ENCODE data around the gene RAD23A. TPM values are rescaled to one million over a fixed set of nuclear protein-coding genes. Genes with fewer than 3 reads are reported as not detected.

RAD23A gene
- total and polyA plus RNA-seq, 9 of the 15 experiments (the other 6 are each of a cell fraction or from before 2014, with no cell fraction given) = 9.5 to 181 (median 101) TPM

- no peak for TF ChIP-seq SFPQ (IDR thresholded peaks at IDR 0.05; ENCODE audit: low read depth, low read length)
- no peak for TF ChIP-seq PTTG1 (tag; IDR thresholded peaks at IDR 0.05; ENCODE audit: low read depth)
- peak; percentile 70 for TF ChIP-seq ELF1 (tag; IDR thresholded peaks at IDR 0.05)
- peak in 1 of 2 experiments; percentile 29; a peak in 1 of 4 replicates for TF ChIP-seq MLX (CRISPR knock-in tag; conservative IDR thresholded peaks at IDR 0.05)
- TF ChIP-seq SMAD2 (IDR thresholded peaks at IDR 0.05; ENCODE audit: low read depth, low read length) = no peak
- no peak for TF ChIP-seq ARID3B (CRISPR knock-in tag; IDR thresholded peaks at IDR 0.05; ENCODE audit: borderline replicate concordance)
- 0 out of 2 replicates have a peak, but pooled peaks have one; percentile 45 for TF ChIP-seq PML (IDR thresholded peaks at IDR 0.05; ENCODE audit: low read length)
- peak; percentile 72; the same call in 1 of the 2 replicates for TF ChIP-seq ZBTB1 (CRISPR knock-in tag; IDR thresholded peaks at IDR 0.05; ENCODE audit: borderline replicate concordance, low read depth)
- 0 out of 2 replicates have a peak, but pooled peaks have one; percentile 39 for TF ChIP-seq ZC3H11A (IDR thresholded peaks at IDR 0.05; ENCODE audit: low read depth, low read length)
- TF ChIP-seq ZNF121 (CRISPR knock-in tag; conservative IDR thresholded peaks at IDR 0.05) = no peak
- no peak for TF ChIP-seq DDX20 (tag; IDR thresholded peaks at IDR 0.05; ENCODE audit: low read depth)
- no peak for TF ChIP-seq ZNF586 (CRISPR knock-in tag; conservative IDR thresholded peaks at IDR 0.05)
- peak; percentile 98; the same call in 1 of the 2 replicates for TF ChIP-seq PHF8 (IDR thresholded peaks at IDR 0.05; ENCODE audit: borderline replicate concordance, low read length)
- TF ChIP-seq ZNF174 (CRISPR knock-in tag; IDR thresholded peaks at IDR 0.05) = no peak
- no peak for TF ChIP-seq TSC22D4 (tag; IDR thresholded peaks at IDR 0.05)
- TF ChIP-seq CCAR2 (IDR thresholded peaks at IDR 0.05; ENCODE audit: low read depth, low read length) = no peak
- TF ChIP-seq MAX (CRISPR knock-in tag; IDR thresholded peaks at IDR 0.05) = peak; percentile 83
- TF ChIP-seq TCF15 (CRISPR knock-in tag; IDR thresholded peaks at IDR 0.05) = no peak
- no peak for TF ChIP-seq NR4A1 (CRISPR knock-in tag; IDR thresholded peaks at IDR 0.05)
- TF ChIP-seq NR4A1 (tag; IDR thresholded peaks at IDR 0.05) = no peak; the same call in 1 of the 2 replicates
- TF ChIP-seq ZNF583 (CRISPR knock-in tag; IDR thresholded peaks at IDR 0.05) = no peak
- TF ChIP-seq JUNB (CRISPR knock-in tag; conservative IDR thresholded peaks at IDR 0.05) = no peak
- TF ChIP-seq MTA2 (IDR thresholded peaks at IDR 0.05; ENCODE audit: low read depth) = no peak
- TF ChIP-seq NFXL1 (CRISPR knock-in tag; IDR thresholded peaks at IDR 0.05) = no peak
- no peak for TF ChIP-seq FOXP1 (CRISPR knock-in tag; IDR thresholded peaks at IDR 0.05)
Observed at GRCh38 chr19:12933287-12934072, 12.2 kb upstream of the RAD23A start, which contains the start of gene FARSA (continued).

Measured in K562 (cell line).